Measurements from ENCODE around the gene MAPK8IP3.

MAPK8IP3 gene

DNA sequence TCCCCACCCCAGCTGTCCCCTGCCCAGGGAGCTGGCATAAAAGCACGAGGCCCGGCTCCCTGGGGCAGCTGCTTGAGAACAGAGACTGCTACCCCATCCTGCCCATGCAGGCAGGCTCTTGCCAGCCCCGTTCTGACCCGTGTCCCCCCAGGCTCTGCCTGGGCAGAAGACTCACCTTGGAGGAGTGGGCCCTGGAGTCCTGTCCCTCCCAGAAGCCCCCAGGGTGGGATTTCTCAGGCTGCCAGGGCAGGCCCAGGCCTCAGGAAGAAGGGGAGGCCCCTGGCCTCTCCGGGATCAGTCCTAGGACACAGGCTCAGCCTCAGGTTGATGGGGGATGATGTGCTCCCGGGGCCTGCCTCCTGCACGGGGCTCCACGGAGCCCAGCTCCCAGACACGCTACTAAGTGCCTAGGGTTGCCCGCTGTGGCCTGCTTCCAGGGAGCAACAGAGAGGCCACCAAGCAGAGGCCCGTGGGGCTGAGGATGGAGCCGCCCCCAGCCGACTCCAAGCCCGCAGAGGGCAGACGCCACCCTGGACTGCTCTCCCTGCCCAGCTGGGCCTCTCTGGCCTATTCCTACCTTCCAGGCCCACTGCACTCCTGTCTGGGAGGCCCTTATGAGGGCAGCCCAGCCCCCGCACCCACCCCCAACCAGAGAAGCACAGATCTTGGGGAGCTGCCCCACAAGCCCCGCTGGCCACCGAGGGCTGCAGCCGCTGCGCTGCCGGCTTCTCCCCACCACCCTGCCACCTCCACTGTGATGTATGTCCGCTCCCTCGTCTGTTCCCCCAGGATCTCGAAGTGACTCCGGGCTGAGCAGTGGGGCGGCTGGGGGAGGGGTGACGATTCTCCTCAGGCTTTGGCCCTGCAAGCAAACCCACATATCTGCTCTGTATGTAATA is 63.7 kb downstream of the MAPK8IP3 start:
- TF ChIP-seq, protein P1, sequence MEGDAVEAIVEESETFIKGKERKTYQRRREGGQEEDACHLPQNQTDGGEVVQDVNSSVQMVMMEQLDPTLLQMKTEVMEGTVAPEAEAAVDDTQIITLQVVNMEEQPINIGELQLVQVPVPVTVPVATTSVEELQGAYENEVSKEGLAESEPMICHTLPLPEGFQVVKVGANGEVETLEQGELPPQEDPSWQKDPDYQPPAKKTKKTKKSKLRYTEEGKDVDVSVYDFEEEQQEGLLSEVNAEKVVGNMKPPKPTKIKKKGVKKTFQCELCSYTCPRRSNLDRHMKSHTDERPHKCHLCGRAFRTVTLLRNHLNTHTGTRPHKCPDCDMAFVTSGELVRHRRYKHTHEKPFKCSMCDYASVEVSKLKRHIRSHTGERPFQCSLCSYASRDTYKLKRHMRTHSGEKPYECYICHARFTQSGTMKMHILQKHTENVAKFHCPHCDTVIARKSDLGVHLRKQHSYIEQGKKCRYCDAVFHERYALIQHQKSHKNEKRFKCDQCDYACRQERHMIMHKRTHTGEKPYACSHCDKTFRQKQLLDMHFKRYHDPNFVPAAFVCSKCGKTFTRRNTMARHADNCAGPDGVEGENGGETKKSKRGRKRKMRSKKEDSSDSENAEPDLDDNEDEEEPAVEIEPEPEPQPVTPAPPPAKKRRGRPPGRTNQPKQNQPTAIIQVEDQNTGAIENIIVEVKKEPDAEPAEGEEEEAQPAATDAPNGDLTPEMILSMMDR (conservative IDR thresholded peaks at IDR 0.05; ENCODE audit: low read length): no peak
- TF ChIP-seq EZH2phosphoT487 (IDR thresholded peaks at IDR 0.05; ENCODE audit: borderline replicate concordance): no peak
- Histone ChIP-seq H2AFZ (ENCODE audit: low read length) (no peak overlapping the region), H3K9me2 (replicated peaks; ENCODE audit: low read depth, low read length) (no peaks in the 10 kb centered on the region), H3F3A (ENCODE audit: low read depth) (no peaks in the 10 kb centered on the region), H3K27me3 (ENCODE audit: insufficient read depth, low read length, poor library complexity, severe bottlenecking) (no peaks in the 10 kb centered on the region), H3K36me3 (ENCODE audit: insufficient read depth, low read length) (no peaks in the 10 kb centered on the region), H3K9me3 (ENCODE audit: insufficient read depth, low read depth, low read length) (no peaks in the 10 kb centered on the region), H3K4me1 (ENCODE audit: insufficient read depth, low read length, poor library complexity, severe bottlenecking) (no peaks in the 10 kb centered on the region), H3K9ac (ENCODE audit: low read depth, low read length, poor library complexity, severe bottlenecking) (no peak overlapping the region), H3K4me2 (ENCODE audit: low read depth, low read length, poor library complexity, severe bottlenecking) (no peak overlapping the region), H4K20me1 (ENCODE audit: insufficient read depth, low read length, poor library complexity, severe bottlenecking) (peaks cover 10% of the 10 kb centered on the region), H3K4me3 (ENCODE audit: low read length, poor library complexity, severe bottlenecking) (no peak overlapping the region), H3K79me2 (ENCODE audit: insufficient read depth, low read length) (peaks cover 22% of the 10 kb centered on the region; the same call in 1 of the 2 replicates)

DNA sequence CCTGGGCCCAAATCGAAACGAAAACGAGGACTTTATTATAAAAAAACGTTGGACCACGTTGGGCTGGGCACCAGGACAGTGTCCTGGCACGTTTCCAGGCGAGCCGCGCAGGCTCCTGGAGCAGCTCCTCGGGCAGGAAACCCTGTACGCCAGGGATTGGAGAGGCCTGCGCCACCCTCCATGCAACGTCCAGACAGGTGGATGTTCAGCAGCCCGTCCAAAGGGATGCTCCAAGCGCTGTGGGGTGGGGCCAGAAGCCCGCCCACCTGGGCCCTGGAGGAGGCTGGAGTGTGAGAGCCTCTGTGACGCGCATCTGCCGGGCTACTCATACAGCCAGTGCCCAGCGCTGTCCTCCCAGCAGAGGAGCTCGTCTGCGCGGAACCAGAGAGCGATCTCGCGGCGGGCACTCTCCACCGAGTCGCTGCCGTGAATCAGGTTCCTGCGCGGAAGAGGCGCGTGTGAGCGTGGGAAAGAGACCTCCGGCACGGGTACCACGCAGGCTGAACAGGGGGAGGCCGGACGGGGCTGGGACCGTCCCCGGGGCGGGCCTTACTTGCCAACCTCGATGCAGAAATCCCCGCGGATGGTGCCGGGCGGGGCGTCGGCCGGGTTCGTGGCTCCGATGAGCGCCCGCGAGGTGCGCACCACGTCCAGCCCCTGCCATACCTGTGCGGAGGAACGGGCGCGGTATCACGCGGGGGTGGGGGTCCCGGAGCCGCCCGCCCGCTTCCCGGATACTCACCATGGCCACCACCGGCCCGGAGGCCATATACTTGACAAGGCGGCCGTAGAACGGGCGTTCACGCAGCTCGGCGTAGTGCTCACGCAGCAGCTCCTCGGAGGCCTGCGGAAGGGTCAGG is 64.6 kb downstream of the MAPK8IP3 start:
- Histone ChIP-seq H3K4me1 (ENCODE audit: insufficient read depth, low read length, poor library complexity, severe bottlenecking) (no peaks in the 10 kb centered on the region), H2AFZ (ENCODE audit: low read length) (no peak overlapping the region), H3K4me3 (ENCODE audit: low read length, poor library complexity, severe bottlenecking) (peak overlapping the region; percentile 95), H3K9ac (ENCODE audit: low read depth, low read length, poor library complexity, severe bottlenecking) (peak overlapping the region; percentile 86), H3K36me3 (ENCODE audit: insufficient read depth, low read length) (no peaks in the 10 kb centered on the region), H3K79me2 (ENCODE audit: insufficient read depth, low read length) (peaks cover 23% of the 10 kb centered on the region; the same call in 1 of the 2 replicates), H3K9me3 (ENCODE audit: insufficient read depth, low read depth, low read length) (no peaks in the 10 kb centered on the region), H4K20me1 (ENCODE audit: insufficient read depth, low read length, poor library complexity, severe bottlenecking) (peaks cover 10% of the 10 kb centered on the region), H3K4me2 (ENCODE audit: low read depth, low read length, poor library complexity, severe bottlenecking) (peak overlapping the region; percentile 85), H3F3A (ENCODE audit: low read depth) (no peaks in the 10 kb centered on the region), H3K9me2 (replicated peaks; ENCODE audit: low read depth, low read length) (no peaks in the 10 kb centered on the region), H3K27me3 (ENCODE audit: insufficient read depth, low read length, poor library complexity, severe bottlenecking) (no peaks in the 10 kb centered on the region)
- no peak for TF ChIP-seq EZH2phosphoT487 (IDR thresholded peaks at IDR 0.05; ENCODE audit: borderline replicate concordance)
- TF ChIP-seq, protein P1 (conservative IDR thresholded peaks at IDR 0.05; ENCODE audit: low read length): no peak

DNA sequence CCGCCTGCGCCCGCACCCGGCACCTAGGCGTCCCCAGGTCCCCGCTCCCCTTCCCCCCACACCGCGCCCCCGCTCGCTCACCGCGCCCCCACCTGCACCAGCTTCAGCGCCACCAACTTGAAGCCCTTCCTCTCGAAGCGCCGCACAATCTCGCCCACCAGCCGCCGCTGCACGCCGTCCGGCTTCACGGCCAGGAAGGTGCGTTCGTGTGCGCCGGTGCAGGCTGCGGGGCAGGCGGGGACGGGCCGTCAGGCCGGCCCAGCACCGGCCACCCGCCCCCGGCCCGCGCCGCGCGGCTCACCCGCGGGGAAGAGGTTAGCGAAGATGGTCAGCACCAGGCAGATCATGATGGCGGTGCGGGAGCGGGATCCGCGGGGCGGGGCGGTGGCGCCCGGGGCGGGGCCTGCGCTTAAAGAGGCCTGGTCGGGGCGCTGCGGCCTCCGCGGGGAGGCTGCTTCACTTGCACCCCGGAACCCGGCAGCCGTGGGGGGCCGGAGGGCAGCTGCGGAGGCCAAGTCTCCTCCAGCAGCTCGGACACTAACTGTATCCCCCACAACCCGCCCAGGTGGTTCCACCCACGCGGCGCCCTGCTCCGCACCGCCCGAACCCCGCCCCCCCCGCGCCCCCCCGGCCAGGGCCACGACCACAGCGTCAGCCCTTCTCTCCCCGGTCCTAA is 65.3 kb downstream of the MAPK8IP3 start, which contains the start of gene NME3:
Gene NME3, minus strand, starts transcription at position 356 of the 676 bp plus-strand sequence. Its CDS starts 9 bp downstream, at position 347.
- Histone ChIP-seq H4K20me1 (ENCODE audit: insufficient read depth, low read length, poor library complexity, severe bottlenecking) (peaks cover 10% of the 10 kb centered on the region), H3K4me2 (ENCODE audit: low read depth, low read length, poor library complexity, severe bottlenecking) (peak within 1 kb of the TSS; percentile 85), H3K4me1 (ENCODE audit: insufficient read depth, low read length, poor library complexity, severe bottlenecking) (no peaks in the 10 kb centered on the region), H3K79me2 (ENCODE audit: insufficient read depth, low read length) (peaks cover 23% of the 10 kb centered on the region; the same call in 1 of the 2 replicates), H3K4me3 (ENCODE audit: low read length, poor library complexity, severe bottlenecking) (peak within 1 kb of the TSS; percentile 95), H3K27me3 (ENCODE audit: insufficient read depth, low read length, poor library complexity, severe bottlenecking) (no peaks in the 10 kb centered on the region), H3F3A (ENCODE audit: low read depth) (no peaks in the 10 kb centered on the region), H2AFZ (ENCODE audit: low read length) (no peak within 1 kb of the TSS; the same call in 1 of the 2 replicates), H3K9ac (ENCODE audit: low read depth, low read length, poor library complexity, severe bottlenecking) (peak within 1 kb of the TSS; percentile 86), H3K9me2 (replicated peaks; ENCODE audit: low read depth, low read length) (no peaks in the 10 kb centered on the region), H3K9me3 (ENCODE audit: insufficient read depth, low read depth, low read length) (no peaks in the 10 kb centered on the region), H3K36me3 (ENCODE audit: insufficient read depth, low read length) (no peaks in the 10 kb centered on the region)
- TF ChIP-seq, protein P1 (conservative IDR thresholded peaks at IDR 0.05; ENCODE audit: low read length): no peak
- no peak for TF ChIP-seq EZH2phosphoT487 (IDR thresholded peaks at IDR 0.05; ENCODE audit: borderline replicate concordance)

Measured in Loucy (cell line).